Activated CD4-positive, alpha-beta T cell treated with anti-CD3 and anti-CD28 coated beads for 4 hours (primary cell): ENCODE data around the gene NAXE.
"Not testable (repeated sequence)": the region's sequence is repeated elsewhere in the genome, so short reads cannot be mapped to it uniquely, and the experiment has no call there.

ENCODE experiments used
- DNase-seq, 2 donors: peaks; one replicate each; pipeline ENCODE4 v3.0.0-alpha.2; 2020

The NAXE gene

GRCh38 chr1:156625436-156626078 is 34.0 kb downstream of the NAXE start:
- peak; percentile 61 to 78 for DNase-seq

GRCh38 chr1:156626079-156626438 is 34.5 kb downstream of the NAXE start:
- DNase-seq, result no peak

DNA sequence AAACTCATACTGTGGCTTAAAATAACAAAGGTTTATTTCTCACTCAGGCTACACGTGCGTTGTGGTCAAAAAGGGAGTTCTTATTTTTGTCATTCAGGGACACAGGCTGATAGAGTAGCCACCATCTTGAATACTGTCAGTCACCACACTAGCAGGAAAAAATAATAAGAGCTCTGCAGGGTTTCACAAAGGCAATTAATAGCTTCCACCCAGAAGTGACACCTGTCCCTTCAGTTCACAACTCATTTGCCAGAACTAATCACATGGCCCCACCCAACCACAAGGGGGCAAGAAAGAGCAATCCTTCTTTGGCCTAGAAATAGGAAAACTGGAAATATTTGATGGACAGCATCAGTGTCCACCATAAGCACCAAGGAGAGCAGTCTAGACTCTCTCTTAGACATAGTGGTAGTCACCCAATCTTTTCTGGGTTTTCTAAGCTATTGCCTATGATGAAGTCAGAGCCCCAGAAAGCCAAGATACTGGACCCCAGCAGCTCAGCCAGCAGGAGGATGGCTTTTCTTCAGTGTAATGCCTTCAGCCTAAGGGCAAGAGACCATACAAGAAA is 35.8 kb downstream of the NAXE start:
- peak; percentile 33 to 35 for DNase-seq

- no peak for DNase-seq
Observed at GRCh38 chr1:156629823-156630449, 38.4 kb downstream of the NAXE start.

DNA sequence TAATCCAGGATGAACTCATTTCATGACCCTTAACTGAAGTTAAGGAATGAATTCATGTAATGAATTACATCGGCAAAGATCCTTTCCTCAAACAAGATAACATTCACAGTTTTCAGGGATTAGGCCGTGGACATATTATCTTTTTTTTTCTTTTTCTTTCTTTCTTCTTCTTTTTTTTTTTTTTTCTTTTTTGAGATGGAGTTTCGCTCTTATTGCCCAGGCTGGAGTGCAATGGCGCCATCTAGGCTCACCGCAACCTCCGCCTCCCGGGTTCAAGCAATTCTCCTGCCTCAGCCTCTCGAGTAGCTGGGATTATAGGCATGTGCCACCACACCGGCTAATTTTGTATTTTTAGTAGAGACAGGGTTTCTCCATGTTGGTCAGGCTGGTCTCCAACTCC is 39.6 kb downstream of the NAXE start:
- not testable (repeated sequence) for DNase-seq

DNA sequence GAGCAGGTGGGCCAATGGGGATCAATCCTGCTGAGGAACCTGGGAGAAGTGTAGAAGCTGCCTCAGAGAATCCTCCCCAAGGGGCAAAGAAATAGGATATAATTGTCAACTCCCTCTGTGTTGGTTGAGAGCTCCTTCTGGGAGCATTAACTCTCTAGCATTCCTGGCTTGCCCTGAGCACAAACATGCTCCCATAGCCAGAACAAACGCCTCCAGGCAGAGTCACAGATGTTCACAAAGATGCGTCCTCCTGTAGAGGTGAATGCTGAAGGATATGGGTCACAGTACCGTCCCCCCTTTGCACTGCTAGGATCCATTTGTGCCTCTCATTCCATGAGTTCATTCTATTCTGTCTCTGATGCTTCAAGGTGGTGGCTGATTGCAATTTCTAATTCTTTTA is 40.8 kb downstream of the NAXE start:
- DNase-seq, result no peak

GRCh38 chr1:156638189-156638985 is 46.8 kb downstream of the NAXE start:
- DNase-seq, result no peak

- no peak for DNase-seq
Observed at GRCh38 chr1:156639601-156640101, 48.1 kb downstream of the NAXE start.

GRCh38 chr1:156640842-156641706 is 49.5 kb downstream of the NAXE start:
- no peak for DNase-seq

- DNase-seq, result no peak
Observed at GRCh38 chr1:156641761-156642264, 50.2 kb downstream of the NAXE start, which contains the start of gene BCAN. Gene BCAN (plus strand): TSS chr1:156642117. CDS start chr1:156646055, 3,938 bp downstream.

GRCh38 chr1:156642265-156643048 is 50.9 kb downstream of the NAXE start:
- DNase-seq, result no peak

DNA sequence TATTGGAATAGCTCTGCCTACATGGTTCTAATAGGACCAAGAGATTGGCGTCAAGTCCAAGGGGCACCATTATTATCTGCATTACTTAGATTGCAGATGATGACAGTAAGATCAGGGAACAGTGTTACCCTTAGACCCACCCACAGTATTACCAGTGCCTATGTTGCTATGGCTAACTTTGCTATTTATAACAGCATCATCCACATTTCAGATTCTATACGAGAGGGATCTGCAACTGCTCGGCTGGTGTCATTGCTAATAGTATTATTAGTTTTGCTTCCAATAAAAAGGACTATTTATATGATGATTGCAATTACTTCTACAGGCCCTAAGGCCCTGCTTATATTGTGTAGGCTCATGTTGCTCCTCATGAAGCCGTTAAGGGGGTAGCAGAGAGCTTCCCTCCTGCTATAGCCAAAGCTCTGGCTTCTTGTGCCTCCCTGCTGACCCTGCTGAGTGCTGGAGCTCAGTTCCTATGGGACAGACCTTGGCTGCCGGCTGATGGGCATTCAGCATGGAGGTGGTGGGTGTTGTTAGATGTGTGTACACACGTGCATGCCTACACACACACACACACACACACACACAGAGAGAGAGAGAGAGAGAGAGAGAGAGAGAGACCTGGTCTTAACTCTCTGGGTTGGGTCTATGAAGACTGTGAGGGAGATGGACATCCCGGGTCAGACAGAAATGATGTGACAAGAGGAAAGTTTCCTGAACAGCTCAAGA is 51.6 kb downstream of the NAXE start:
- DNase-seq, result no peak

- no peak for DNase-seq
Observed at GRCh38 chr1:156643778-156644092, 52.2 kb downstream of the NAXE start.
